Measurements from ENCODE around the gene CHRNA3.

Gene CHRNA3

GRCh38 chr15:78641749-78642275 lies 21.0 kb upstream of the CHRNA3 start:
- Histone ChIP-seq H3K9me3 (no peaks in the 10 kb centered on the region), H3K36me3 (no peaks in the 10 kb centered on the region), H3K4me1 (peaks cover 0 to 13% (median 11%) of the 10 kb centered on the region in 4 donors), H3K27me3 (peaks cover 0 to 34% of the 10 kb centered on the region in 2 donors), H3K27ac (no peak overlapping the region), H3K4me3 (no peak overlapping the region)
- no peak for TF ChIP-seq CTCF (IDR thresholded peaks at IDR 0.05)
- no peak for DNase-seq
- intact Hi-C loops (cut with DNase I; ENCODE audit: low total_unique reads): no loop called here

GRCh38 chr15:78641102-78641748 lies 20.4 kb upstream of the CHRNA3 start, which contains the start of gene CHRNB4:
CHRNB4 (minus strand) TSS chr15:78641210; CDS start chr15:78641133, 77 bp downstream.
- DNase-seq: no peak
- intact Hi-C loops (cut with DNase I; ENCODE audit: low total_unique reads): no loop called here
- Histone ChIP-seq H3K9me3 (no peaks in the 10 kb centered on the region), H3K4me1 (peaks cover 0 to 13% (median 11%) of the 10 kb centered on the region in 4 donors), H3K36me3 (no peaks in the 10 kb centered on the region), H3K27ac (no peak within 1 kb of the TSS), H3K27me3 (peaks cover 0 to 34% of the 10 kb centered on the region in 2 donors), H3K4me3 (peak within 1 kb of the TSS; percentile 28 to 51)
- no peak for TF ChIP-seq CTCF (IDR thresholded peaks at IDR 0.05)

- no peak for DNase-seq
- intact Hi-C loops (cut with DNase I; ENCODE audit: low total_unique reads): no loop called here
- peaks cover 0 to 34% of the 10 kb centered on the region in 2 donors for H3K27me3 ChIP-seq
- H3K36me3 ChIP-seq: no peaks in the 10 kb centered on the region
- no peak overlapping the region for H3K27ac ChIP-seq
- H3K4me1 ChIP-seq: peaks cover 0 to 13% (median 11%) of the 10 kb centered on the region in 4 donors
- H3K9me3 ChIP-seq: no peaks in the 10 kb centered on the region
- peak overlapping the region; percentile 28 to 51 for H3K4me3 ChIP-seq
- no peak for TF ChIP-seq CTCF (IDR thresholded peaks at IDR 0.05)
These were observed 19.8 kb upstream of the CHRNA3 start for GRCh38 chr15:78640527-78641101.

GRCh38 chr15:78638658-78639314 lies 18.0 kb upstream of the CHRNA3 start:
- Histone ChIP-seq H3K27me3 (peaks cover 0 to 39% of the 10 kb centered on the region in 2 donors), H3K4me3 (no peak overlapping the region), H3K27ac (no peak overlapping the region), H3K9me3 (peaks cover 0 to 5% (median 5%) of the 10 kb centered on the region in 3 donors), H3K4me1 (peaks cover 0 to 13% (median 11%) of the 10 kb centered on the region in 4 donors), H3K36me3 (no peaks in the 10 kb centered on the region)
- no peak for DNase-seq
- peak; percentile 38 to 39 for TF ChIP-seq CTCF (IDR thresholded peaks at IDR 0.05)
- intact Hi-C loops (cut with DNase I; ENCODE audit: low total_unique reads): no loop called here

- H3K4me1 ChIP-seq: peaks cover 0 to 13% (median 11%) of the 10 kb centered on the region in 4 donors
- no peak for DNase-seq
- intact Hi-C loops (cut with DNase I; ENCODE audit: low total_unique reads): no loop called here
- TF ChIP-seq CTCF (IDR thresholded peaks at IDR 0.05): no peak
- peaks cover 0 to 14% (median 9%) of the 10 kb centered on the region in 3 donors for H3K9me3 ChIP-seq
- no peaks in the 10 kb centered on the region for H3K36me3 ChIP-seq
- peaks cover 0 to 39% of the 10 kb centered on the region in 2 donors for H3K27me3 ChIP-seq
- no peak overlapping the region for H3K27ac ChIP-seq
- H3K4me3 ChIP-seq: no peak overlapping the region
These were observed 17.1 kb upstream of the CHRNA3 start for GRCh38 chr15:78637776-78638435.

All from tibial artery (tissue), 4 donors.